Neural cell (in vitro differentiated cells): ENCODE results near the gene ITPR3.

ENCODE experiments used
- CTCF ChIP-seq: fragments of 450-650 bp; IDR thresholded peaks from 2 replicates; pipeline ENCODE4 v1.5.1; 2014; ENCODE audit warnings: antibody characterized with exemption, mild to moderate bottlenecking, moderate library complexity; ENCODE audit not compliant: poor library complexity, severe bottlenecking
- EZH2 ChIP-seq: fragments of 200-600, 300-800 bp; shearing (Covaris generic), sonication (generic); IDR thresholded peaks from 2 replicates; pipeline ENCODE4 v1.6.1; 2014; ENCODE audit warnings: antibody characterized with exemption, low read length, borderline replicate concordance, mild to moderate bottlenecking; ENCODE audit not compliant: insufficient read depth, poor library complexity, severe bottlenecking
- MXI1 ChIP-seq: fragments of 450-650 bp; conservative IDR thresholded peaks from 2 replicates; pipeline ENCODE4 v1.6.1; 2014; ENCODE audit warnings: antibody characterized with exemption, mild to moderate bottlenecking; ENCODE audit not compliant: poor library complexity, severe bottlenecking
- POLR2AphosphoS5 ChIP-seq: IDR thresholded peaks from 2 replicates; pipeline ENCODE4 v1.6.1; 2012
- RAD21 ChIP-seq: fragments of 450-650 bp; conservative IDR thresholded peaks from 2 replicates; pipeline ENCODE4 v1.6.1; 2014; ENCODE audit warnings: antibody characterized with exemption, mild to moderate bottlenecking, moderate library complexity
- REST ChIP-seq: IDR thresholded peaks from 2 replicates; pipeline ENCODE4 v1.6.1; 2012; ENCODE audit warnings: borderline replicate concordance
- SMC3 ChIP-seq: fragments of 450-650 bp; conservative IDR thresholded peaks from 2 replicates; pipeline ENCODE4 v1.6.1; 2014; ENCODE audit warnings: antibody characterized with exemption, mild to moderate bottlenecking, moderate library complexity; ENCODE audit not compliant: poor library complexity
- TAF1 ChIP-seq: IDR thresholded peaks from 2 replicates; pipeline ENCODE4 v1.6.1; 2012; ENCODE audit warnings: low read depth

DNA sequence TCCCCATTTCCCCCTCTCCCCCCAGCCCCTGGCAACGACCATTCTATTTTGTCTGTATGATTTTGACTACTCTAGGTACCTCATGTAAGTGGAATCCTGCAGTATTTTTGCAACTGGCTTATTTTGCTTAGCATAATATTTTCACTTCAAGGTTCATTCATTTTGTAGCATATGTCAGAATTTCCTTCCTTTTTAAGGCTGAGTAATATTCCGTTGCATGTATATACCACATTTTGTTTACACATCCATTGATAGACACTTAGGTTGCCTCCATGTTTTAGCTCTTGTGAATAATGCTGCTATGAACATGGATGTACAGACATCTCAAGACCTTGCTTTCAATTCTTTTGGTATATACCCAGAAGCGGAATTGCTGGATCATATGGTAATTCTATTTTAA is 91.8 kb downstream of the ITPR3 start:
- TF ChIP-seq MXI1 (no peak), TAF1 (no peak), CTCF (no peak), POLR2AphosphoS5 (no peak), EZH2 (no peak), SMC3 (no peak), RAD21 (no peak), REST (no peak)
